ENCODE data around the gene CARS2.

The CARS2 gene

GRCh38 chr13:110628477-110628793, 77.5 kb downstream of the CARS2 start:
- no peak overlapping the region for H3K4me3 ChIP-seq (ENCODE audit: low read depth, low read length)
- TF ChIP-seq, protein P1, sequence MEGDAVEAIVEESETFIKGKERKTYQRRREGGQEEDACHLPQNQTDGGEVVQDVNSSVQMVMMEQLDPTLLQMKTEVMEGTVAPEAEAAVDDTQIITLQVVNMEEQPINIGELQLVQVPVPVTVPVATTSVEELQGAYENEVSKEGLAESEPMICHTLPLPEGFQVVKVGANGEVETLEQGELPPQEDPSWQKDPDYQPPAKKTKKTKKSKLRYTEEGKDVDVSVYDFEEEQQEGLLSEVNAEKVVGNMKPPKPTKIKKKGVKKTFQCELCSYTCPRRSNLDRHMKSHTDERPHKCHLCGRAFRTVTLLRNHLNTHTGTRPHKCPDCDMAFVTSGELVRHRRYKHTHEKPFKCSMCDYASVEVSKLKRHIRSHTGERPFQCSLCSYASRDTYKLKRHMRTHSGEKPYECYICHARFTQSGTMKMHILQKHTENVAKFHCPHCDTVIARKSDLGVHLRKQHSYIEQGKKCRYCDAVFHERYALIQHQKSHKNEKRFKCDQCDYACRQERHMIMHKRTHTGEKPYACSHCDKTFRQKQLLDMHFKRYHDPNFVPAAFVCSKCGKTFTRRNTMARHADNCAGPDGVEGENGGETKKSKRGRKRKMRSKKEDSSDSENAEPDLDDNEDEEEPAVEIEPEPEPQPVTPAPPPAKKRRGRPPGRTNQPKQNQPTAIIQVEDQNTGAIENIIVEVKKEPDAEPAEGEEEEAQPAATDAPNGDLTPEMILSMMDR (IDR thresholded peaks at IDR 0.05; ENCODE audit: low read depth, low read length), result no peak

GRCh38 chr13:110627761-110628476, 78.0 kb downstream of the CARS2 start:
- no peak overlapping the region for H3K4me3 ChIP-seq (ENCODE audit: low read depth, low read length)
- TF ChIP-seq, protein P1 (IDR thresholded peaks at IDR 0.05; ENCODE audit: low read depth, low read length), result no peak

- no peak overlapping the region for H3K4me3 ChIP-seq (ENCODE audit: low read depth, low read length)
- TF ChIP-seq, protein P1 (IDR thresholded peaks at IDR 0.05; ENCODE audit: low read depth, low read length), result no peak
Observed at GRCh38 chr13:110627351-110627750, 78.6 kb downstream of the CARS2 start.

DNA sequence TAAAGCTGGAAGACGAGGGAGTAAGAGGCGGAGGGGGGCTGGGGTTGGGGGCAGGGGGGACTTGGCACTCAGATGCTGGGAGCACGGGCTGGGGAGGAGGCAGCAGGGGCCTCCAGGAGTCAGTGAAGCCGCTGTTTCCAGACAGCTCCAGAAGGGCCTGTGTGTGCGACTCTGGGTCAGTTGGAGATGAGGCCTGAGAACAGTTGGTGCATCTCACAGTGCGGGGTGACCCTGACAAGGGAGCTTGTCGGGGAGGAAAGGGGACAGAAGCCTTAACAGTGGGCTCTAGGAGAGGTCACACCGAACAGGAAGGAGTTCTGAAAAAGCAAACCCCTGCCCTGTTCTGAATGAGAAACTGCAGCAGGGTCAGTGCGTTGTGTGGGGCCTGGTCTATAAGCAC, 79.4 kb downstream of the CARS2 start:
- TF ChIP-seq, protein P1 (IDR thresholded peaks at IDR 0.05; ENCODE audit: low read depth, low read length), result no peak
- H3K4me3 ChIP-seq (ENCODE audit: low read depth, low read length), result no peak overlapping the region

- H3K4me3 ChIP-seq (ENCODE audit: low read depth, low read length), result no peak overlapping the region
- TF ChIP-seq, protein P1 (IDR thresholded peaks at IDR 0.05; ENCODE audit: low read depth, low read length), result no peak
Observed at GRCh38 chr13:110625771-110626321, 80.1 kb downstream of the CARS2 start.

DNA sequence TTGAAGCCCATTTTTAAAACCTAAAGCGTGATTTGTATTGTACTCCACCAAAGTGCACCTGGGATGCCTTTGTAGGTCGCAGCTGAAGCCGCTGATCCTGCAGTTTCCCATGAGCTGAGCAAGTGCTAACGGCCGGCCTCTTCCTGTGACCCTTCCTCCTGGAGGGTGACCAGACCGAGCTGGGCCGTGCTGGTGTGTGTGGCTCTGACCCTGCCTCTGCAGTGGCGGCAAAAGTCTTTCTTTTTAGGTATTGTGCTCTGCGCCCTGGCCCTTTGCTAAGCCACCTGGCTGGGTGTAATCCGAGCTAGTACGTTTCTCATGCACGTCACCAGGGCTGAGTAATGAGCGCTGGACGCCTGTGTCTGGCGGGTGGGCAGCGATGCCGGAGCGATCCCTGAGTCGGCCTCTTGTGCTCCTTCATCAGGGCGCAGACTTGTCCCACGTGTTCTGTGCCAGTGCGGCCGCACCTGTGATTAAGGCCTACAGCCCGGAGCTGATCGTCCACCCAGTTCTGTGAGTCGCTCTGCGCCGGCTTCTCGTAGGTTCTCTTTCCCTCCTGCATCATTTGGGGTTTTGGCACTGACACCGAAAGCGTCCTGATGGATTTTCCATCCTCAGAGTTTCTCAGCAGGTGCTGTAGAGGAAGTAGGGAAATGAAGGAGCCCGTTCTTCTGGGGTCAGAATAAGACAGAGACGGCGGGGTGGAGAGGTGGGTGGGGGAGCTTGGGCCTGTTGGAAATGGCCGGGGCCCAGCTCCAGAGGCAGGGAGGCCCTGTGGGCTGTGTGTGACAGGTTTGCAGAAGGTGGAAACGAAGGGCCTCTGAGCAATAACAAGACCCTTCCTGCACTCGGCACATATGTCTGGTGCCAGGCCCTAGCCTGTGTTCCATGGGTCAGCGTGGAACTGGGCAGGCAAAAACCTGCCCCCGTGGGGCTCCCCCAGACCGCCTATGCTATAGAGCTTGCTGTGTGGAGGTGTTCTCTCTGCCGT, 80.9 kb downstream of the CARS2 start:
- TF ChIP-seq, protein P1 (IDR thresholded peaks at IDR 0.05; ENCODE audit: low read depth, low read length), result no peak

More for the DNA sequence above, 80.9 kb downstream of the CARS2 start:
- no peak overlapping the region for H3K4me3 ChIP-seq (ENCODE audit: low read depth, low read length)

All from WI38 (cell line).